HEK293 (cell line): Measurements from ENCODE around the gene ANO3.

Experiments used
- CTCF ChIA-PET: fragments of 350-600 bp; formaldehyde crosslinking; extraction: SDS; loops from one replicate; lab custom pipeline; 2021; ENCODE audit warnings: antibody characterized with exemption; lab: Yijun Ruan, JAX
- POLR2A ChIA-PET: fragments of 300-600 bp; formaldehyde crosslinking; extraction: SDS; loops from one replicate; lab custom pipeline; 2020; ENCODE audit warnings: antibody characterized with exemption, inconsistent platforms; lab: Yijun Ruan, JAX
- H3K27ac ChIP-seq: fragments of 200-500 bp; sonication (Bioruptor generic); 2 replicates; pipeline ENCODE4 v1.5.1; 2014; ENCODE audit warnings: low read depth, low read length, control low read depth, inconsistent platforms; ENCODE audit errors: extremely low read depth
- H3K36me3 ChIP-seq, 2 experiments: fragments of 200-500 bp in 1 of 2; sonication (Bioruptor generic) in 1 of 2; 1 replicate in 1 of 2; 2 replicates in 1 of 2; pipeline ENCODE4 v1.5.1; 2014 to 2017; ENCODE audit warnings: inconsistent platforms in 2 of 2, low read length in 2 of 2; ENCODE audit not compliant: control insufficient read depth in 2 of 2, insufficient read depth in 1 of 2
- H3K4me1 ChIP-seq: fragments of 200-500 bp; sonication (Bioruptor generic); 2 replicates; pipeline ENCODE4 v1.5.1; 2014; ENCODE audit warnings: mild to moderate bottlenecking, low read length, inconsistent platforms; ENCODE audit not compliant: control insufficient read depth, insufficient read depth
- H3K4me3 ChIP-seq: 2 replicates; pipeline ENCODE4 v1.5.1; 2011; ENCODE audit warnings: low read depth, mild to moderate bottlenecking, control low read depth, low read length, moderate library complexity
- H3K9me3 ChIP-seq: fragments of 200-500 bp; sonication (Bioruptor generic); 2 replicates; pipeline ENCODE4 v1.5.1; 2014; ENCODE audit warnings: low read depth, low read length, inconsistent platforms; ENCODE audit not compliant: control insufficient read depth, insufficient read depth
- BCL11B ChIP-seq: fragments of 450-650 bp; formaldehyde crosslinking; IDR thresholded peaks from 2 replicates; pipeline ENCODE4 v1.5.1; 2016; ENCODE audit warnings: low read depth, missing biosample characterization, missing genetic modification characterization
- GFI1B ChIP-seq: fragments of 450-650 bp; formaldehyde crosslinking; IDR thresholded peaks from 2 replicates; pipeline ENCODE4 v1.5.1; 2016; ENCODE audit warnings: missing biosample characterization, missing genetic modification characterization
- GLIS1 ChIP-seq: fragments of 450-650 bp; formaldehyde crosslinking; IDR thresholded peaks from 2 replicates; pipeline ENCODE4 v1.5.1; 2016; ENCODE audit warnings: missing biosample characterization, missing genetic modification characterization
- KLF8 ChIP-seq: fragments of 450-650 bp; formaldehyde crosslinking; IDR thresholded peaks from 2 replicates; pipeline ENCODE4 v1.5.1; 2016; ENCODE audit warnings: missing biosample characterization, missing genetic modification characterization
- SCRT1 ChIP-seq: fragments of 450-650 bp; formaldehyde crosslinking; IDR thresholded peaks from 2 replicates; pipeline ENCODE4 v1.5.1; 2016; ENCODE audit warnings: missing biosample characterization, missing genetic modification characterization, borderline replicate concordance
- ZEB2 ChIP-seq: fragments of 450-650 bp; formaldehyde crosslinking; IDR thresholded peaks from 2 replicates; pipeline ENCODE4 v1.5.1; 2016; ENCODE audit warnings: missing biosample characterization, missing genetic modification characterization
- ZFP37 ChIP-seq: fragments of 450-650 bp; formaldehyde crosslinking; IDR thresholded peaks from 2 replicates; pipeline ENCODE4 v1.5.1; 2016; ENCODE audit warnings: missing biosample characterization, missing genetic modification characterization
- ZNF121 ChIP-seq: fragments of 450-650 bp; formaldehyde crosslinking; IDR thresholded peaks from 2 replicates; pipeline ENCODE4 v1.5.1; 2016; ENCODE audit warnings: missing biosample characterization, missing genetic modification characterization
- ZNF16 ChIP-seq: fragments of 450-650 bp; formaldehyde crosslinking; IDR thresholded peaks from 2 replicates; pipeline ENCODE4 v1.5.1; 2016; ENCODE audit warnings: low read depth, missing biosample characterization, missing genetic modification characterization
- ZNF24 ChIP-seq: fragments of 450-650 bp; formaldehyde crosslinking; IDR thresholded peaks from 2 replicates; pipeline ENCODE4 v1.5.1; 2016; ENCODE audit warnings: missing biosample characterization, missing genetic modification characterization
- ZNF266 ChIP-seq: fragments of 450-650 bp; formaldehyde crosslinking; IDR thresholded peaks from 2 replicates; pipeline ENCODE4 v1.5.1; 2016; ENCODE audit warnings: missing biosample characterization, missing genetic modification characterization, low read depth
- ZNF292 ChIP-seq: fragments of 450-650 bp; formaldehyde crosslinking; IDR thresholded peaks from 2 replicates; pipeline ENCODE4 v1.5.1; 2016; ENCODE audit warnings: low read depth, missing biosample characterization, missing genetic modification characterization, borderline replicate concordance
- ZNF433 ChIP-seq: fragments of 450-650 bp; formaldehyde crosslinking; IDR thresholded peaks from 2 replicates; pipeline ENCODE4 v1.5.1; 2016; ENCODE audit warnings: missing biosample characterization, missing genetic modification characterization, low read depth
- ZNF621 ChIP-seq: fragments of 450-650 bp; formaldehyde crosslinking; IDR thresholded peaks from 2 replicates; pipeline ENCODE4 v1.5.1; 2017; ENCODE audit warnings: missing biosample characterization, missing genetic modification characterization
- ZNF658 ChIP-seq: fragments of 450-650 bp; formaldehyde crosslinking; IDR thresholded peaks from 2 replicates; pipeline ENCODE4; 2016; ENCODE audit warnings: missing biosample characterization, missing genetic modification characterization
- TF ChIP-seq, protein P1 (sequence below): fragments of 450-650 bp; formaldehyde crosslinking; IDR thresholded peaks from 2 replicates; pipeline ENCODE4 v1.5.1; 2016; ENCODE audit warnings: missing biosample characterization, missing genetic modification characterization
- TF ChIP-seq, protein P2 (sequence below): sonication (generic); formaldehyde crosslinking; IDR thresholded peaks from 2 replicates; pipeline ENCODE4 v1.8.1; 2022; ENCODE audit warnings: mild to moderate bottlenecking, moderate library complexity, missing genetic modification reagents
- TF ChIP-seq, protein P3 (sequence below): fragments of 450-650 bp; formaldehyde crosslinking; IDR thresholded peaks from 2 replicates; pipeline ENCODE4 v1.5.1; 2016; ENCODE audit warnings: missing biosample characterization, missing genetic modification characterization
- TF ChIP-seq, protein P4 (sequence below): fragments of 450-650 bp; formaldehyde crosslinking; IDR thresholded peaks from 2 replicates; pipeline ENCODE4 v1.5.1; 2016; ENCODE audit warnings: missing biosample characterization, missing genetic modification characterization
- TF ChIP-seq, protein P5 (sequence below): fragments of 450-650 bp; formaldehyde crosslinking; IDR thresholded peaks from 2 replicates; pipeline ENCODE4 v1.5.1; 2016; ENCODE audit warnings: missing biosample characterization, missing genetic modification characterization

Gene ANO3

DNA sequence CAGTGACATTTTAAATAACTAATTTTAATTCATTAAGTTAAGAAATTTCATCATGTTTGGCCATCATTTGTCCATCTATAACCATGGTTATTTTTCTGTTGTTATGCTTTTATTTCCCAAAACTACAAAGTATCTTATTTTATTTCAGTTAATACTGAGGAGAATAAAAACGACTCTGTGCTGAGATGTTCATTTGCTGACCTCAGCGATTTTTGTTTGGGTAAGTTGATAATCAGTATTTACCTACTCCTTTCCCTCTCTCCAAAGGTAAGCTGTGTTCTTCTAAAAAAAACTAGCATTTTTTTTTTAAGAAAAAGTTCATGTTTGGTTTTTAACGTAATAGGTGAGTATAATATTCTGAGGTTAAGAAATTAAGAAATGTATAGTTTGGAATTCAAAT, 111.7 kb downstream of the ANO3 start:
- no peaks in the 10 kb centered on the region for H3K4me1 ChIP-seq
- H3K27ac ChIP-seq, result no peak overlapping the region
- CTCF ChIA-PET, result no interaction called here
- POLR2A ChIA-PET, result no interaction called here
- TF ChIP-seq, protein P1, sequence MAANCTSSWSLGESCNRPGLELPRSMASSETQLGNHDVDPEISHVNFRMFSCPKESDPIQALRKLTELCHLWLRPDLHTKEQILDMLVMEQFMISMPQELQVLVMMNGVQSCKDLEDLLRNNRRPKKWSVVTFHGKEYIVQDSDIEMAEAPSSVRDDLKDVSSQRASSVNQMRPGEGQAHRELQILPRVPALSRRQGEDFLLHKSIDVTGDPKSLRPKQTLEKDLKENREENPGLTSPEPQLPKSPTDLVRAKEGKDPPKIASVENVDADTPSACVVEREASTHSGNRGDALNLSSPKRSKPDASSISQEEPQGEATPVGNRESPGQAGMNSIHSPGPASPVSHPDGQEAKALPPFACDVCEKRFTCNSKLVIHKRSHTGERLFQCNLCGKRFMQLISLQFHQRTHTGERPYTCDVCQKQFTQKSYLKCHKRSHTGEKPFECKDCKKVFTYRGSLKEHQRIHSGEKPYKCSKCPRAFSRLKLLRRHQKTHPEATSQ (tag by site-specific recombination), result no peak
- TF ChIP-seq SCRT1, result no peak
- TF ChIP-seq, protein P2, sequence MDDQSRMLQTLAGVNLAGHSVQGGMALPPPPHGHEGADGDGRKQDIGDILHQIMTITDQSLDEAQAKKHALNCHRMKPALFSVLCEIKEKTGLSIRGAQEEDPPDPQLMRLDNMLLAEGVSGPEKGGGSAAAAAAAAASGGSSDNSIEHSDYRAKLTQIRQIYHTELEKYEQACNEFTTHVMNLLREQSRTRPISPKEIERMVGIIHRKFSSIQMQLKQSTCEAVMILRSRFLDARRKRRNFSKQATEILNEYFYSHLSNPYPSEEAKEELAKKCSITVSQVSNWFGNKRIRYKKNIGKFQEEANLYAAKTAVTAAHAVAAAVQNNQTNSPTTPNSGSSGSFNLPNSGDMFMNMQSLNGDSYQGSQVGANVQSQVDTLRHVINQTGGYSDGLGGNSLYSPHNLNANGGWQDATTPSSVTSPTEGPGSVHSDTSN (CRISPR knock-in tag), result no peak
- TF ChIP-seq ZFP37 (tag by site-specific recombination), result no peak
- TF ChIP-seq ZNF292, result no peak
- TF ChIP-seq ZNF621 (tag by site-specific recombination), result no peak
- TF ChIP-seq KLF8 (tag by site-specific recombination), result no peak
- TF ChIP-seq ZEB2 (tag by site-specific recombination), result no peak
- no peak for TF ChIP-seq ZNF433 (tag by site-specific recombination)
- TF ChIP-seq, protein P3, sequence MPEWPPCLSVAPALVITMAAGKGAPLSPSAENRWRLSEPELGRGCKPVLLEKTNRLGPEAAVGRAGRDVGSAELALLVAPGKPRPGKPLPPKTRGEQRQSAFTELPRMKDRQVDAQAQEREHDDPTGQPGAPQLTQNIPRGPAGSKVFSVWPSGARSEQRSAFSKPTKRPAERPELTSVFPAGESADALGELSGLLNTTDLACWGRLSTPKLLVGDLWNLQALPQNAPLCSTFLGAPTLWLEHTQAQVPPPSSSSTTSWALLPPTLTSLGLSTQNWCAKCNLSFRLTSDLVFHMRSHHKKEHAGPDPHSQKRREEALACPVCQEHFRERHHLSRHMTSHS, result no peak
- TF ChIP-seq ZNF16 (tag by site-specific recombination), result no peak
- no peak for TF ChIP-seq BCL11B (tag by site-specific recombination)
- H3K36me3 ChIP-seq, result no peaks in the 10 kb centered on the region
- H3K4me3 ChIP-seq, result no peak overlapping the region
- no peaks in the 10 kb centered on the region for H3K9me3 ChIP-seq

DNA sequence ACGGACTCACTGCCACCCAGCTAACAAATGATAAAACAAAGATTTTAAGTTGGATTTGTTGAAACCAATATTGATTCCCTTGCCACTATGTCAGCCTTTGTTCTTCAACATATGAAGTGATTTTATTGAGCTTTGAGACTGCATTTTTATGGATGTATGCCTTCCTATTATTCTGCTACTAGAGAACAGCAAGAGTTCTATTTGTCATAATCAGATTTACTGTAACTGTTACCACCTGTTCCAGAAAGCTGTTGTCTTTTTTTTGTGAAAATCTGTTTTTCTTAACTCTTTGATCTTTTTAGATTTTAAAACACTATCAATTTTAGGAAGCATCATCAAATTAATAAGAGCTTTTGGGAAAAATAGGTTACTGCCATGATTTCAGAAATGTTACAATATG, 125.7 kb downstream of the ANO3 start:
- no peaks in the 10 kb centered on the region for H3K36me3 ChIP-seq
- POLR2A ChIA-PET, result no interaction called here
- no peaks in the 10 kb centered on the region for H3K9me3 ChIP-seq
- no peak overlapping the region for H3K4me3 ChIP-seq
- TF ChIP-seq ZNF658 (tag by site-specific recombination), result no peak
- TF ChIP-seq GFI1B (tag by site-specific recombination), result no peak
- TF ChIP-seq ZNF24, result no peak
- TF ChIP-seq, protein P4, sequence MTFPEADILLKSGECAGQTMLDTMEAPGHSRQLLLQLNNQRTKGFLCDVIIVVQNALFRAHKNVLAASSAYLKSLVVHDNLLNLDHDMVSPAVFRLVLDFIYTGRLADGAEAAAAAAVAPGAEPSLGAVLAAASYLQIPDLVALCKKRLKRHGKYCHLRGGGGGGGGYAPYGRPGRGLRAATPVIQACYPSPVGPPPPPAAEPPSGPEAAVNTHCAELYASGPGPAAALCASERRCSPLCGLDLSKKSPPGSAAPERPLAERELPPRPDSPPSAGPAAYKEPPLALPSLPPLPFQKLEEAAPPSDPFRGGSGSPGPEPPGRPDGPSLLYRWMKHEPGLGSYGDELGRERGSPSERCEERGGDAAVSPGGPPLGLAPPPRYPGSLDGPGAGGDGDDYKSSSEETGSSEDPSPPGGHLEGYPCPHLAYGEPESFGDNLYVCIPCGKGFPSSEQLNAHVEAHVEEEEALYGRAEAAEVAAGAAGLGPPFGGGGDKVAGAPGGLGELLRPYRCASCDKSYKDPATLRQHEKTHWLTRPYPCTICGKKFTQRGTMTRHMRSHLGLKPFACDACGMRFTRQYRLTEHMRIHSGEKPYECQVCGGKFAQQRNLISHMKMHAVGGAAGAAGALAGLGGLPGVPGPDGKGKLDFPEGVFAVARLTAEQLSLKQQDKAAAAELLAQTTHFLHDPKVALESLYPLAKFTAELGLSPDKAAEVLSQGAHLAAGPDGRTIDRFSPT (tag by site-specific recombination), result no peak
- TF ChIP-seq, protein P1 (tag by site-specific recombination), result no peak
- TF ChIP-seq, protein P5, sequence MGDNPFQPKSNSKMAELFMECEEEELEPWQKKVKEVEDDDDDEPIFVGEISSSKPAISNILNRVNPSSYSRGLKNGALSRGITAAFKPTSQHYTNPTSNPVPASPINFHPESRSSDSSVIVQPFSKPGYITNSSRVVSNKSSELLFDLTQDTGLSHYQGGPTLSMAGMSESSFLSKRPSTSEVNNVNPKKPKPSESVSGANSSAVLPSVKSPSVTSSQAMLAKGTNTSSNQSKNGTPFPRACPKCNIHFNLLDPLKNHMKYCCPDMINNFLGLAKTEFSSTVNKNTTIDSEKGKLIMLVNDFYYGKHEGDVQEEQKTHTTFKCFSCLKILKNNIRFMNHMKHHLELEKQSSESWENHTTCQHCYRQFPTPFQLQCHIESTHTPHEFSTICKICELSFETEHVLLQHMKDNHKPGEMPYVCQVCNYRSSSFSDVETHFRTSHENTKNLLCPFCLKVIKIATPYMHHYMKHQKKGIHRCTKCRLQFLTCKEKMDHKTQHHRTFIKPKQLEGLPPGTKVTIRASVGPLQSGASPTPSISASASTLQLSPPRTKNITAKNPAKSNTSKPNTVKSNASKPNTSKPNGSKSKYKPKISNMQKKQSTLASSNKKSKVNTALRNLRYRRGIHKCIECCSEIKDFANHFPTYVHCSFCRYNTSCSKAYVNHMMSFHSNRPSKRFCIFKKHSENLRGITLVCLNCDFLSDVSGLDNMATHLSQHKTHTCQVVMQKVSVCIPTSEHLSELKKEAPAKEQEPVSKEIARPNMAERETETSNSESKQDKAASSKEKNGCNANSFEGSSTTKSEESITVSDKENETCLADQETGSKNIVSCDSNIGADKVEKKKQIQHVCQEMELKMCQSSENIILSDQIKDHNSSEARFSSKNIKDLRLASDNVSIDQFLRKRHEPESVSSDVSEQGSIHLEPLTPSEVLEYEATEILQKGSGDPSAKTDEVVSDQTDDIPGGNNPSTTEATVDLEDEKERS (tag by site-specific recombination), result no peak
- TF ChIP-seq GLIS1 (tag by site-specific recombination), result no peak
- TF ChIP-seq ZNF266 (tag by site-specific recombination), result no peak
- TF ChIP-seq ZNF121 (tag by site-specific recombination), result no peak
- TF ChIP-seq, all 188 proteins: peak for 0
- Histone ChIP-seq H3K27ac (no peak overlapping the region), H3K4me1 (no peaks in the 10 kb centered on the region)
- CTCF ChIA-PET, result interaction anchor here (0.6 to 0.8 kb wide), 2 partner anchors 48 to 160 kb away, joined by 3 read pairs; no protein-coding TSS in a partner anchor
